ENCODE results near the gene DBP.

DBP gene

DNA sequence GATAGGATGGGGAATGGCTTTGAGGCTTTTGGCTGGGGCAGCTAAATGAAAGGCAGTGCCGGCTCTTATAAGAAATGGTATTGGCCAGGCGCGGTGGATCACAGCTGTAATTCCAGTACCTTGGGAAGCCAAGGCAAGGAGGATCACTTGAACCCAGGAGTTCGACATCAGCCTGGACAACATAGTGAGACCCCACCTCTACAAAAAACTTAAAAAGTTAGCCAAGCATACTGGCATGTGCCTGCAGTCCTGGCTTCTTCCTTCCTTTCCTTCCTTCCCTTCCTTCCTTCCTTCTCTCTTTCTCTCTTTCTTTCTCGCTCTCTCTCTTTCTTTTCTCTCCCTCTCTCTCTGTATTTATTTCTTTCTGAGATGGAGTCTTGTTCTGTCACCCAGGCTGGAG lies 5.7 kb upstream of the DBP start:
- no peaks in the 10 kb centered on the region for H3K27me3 ChIP-seq (replicated peaks; ENCODE audit: control insufficient read depth, insufficient read depth, low read length, poor library complexity, severe bottlenecking)
- H3K4me3 ChIP-seq (ENCODE audit: insufficient read depth, low read depth, low read length, poor library complexity, severe bottlenecking), result no peak overlapping the region
- no peaks in the 10 kb centered on the region for H3K9me3 ChIP-seq (ENCODE audit: control insufficient read depth, low read length)
- H3K36me3 ChIP-seq (ENCODE audit: control insufficient read depth, insufficient read depth, low read length), result no peaks in the 10 kb centered on the region
- no peak overlapping the region for H3K27ac ChIP-seq (ENCODE audit: insufficient read depth, low read length, poor library complexity, severe bottlenecking)
- DNase-seq, result no peak
- H3K4me1 ChIP-seq (ENCODE audit: control insufficient read depth, insufficient read depth, low read length, poor library complexity, severe bottlenecking), result peaks cover 26% of the 10 kb centered on the region

GRCh38 chr19:48641850-48642249 lies 4.7 kb upstream of the DBP start:
- H3K36me3 ChIP-seq (ENCODE audit: control insufficient read depth, insufficient read depth, low read length), result no peaks in the 10 kb centered on the region
- DNase-seq, result no peak
- no peak overlapping the region for H3K4me3 ChIP-seq (ENCODE audit: insufficient read depth, low read depth, low read length, poor library complexity, severe bottlenecking)
- no peaks in the 10 kb centered on the region for H3K9me3 ChIP-seq (ENCODE audit: control insufficient read depth, low read length)
- no peak overlapping the region for H3K27ac ChIP-seq (ENCODE audit: insufficient read depth, low read length, poor library complexity, severe bottlenecking)
- peaks cover 21% of the 10 kb centered on the region for H3K4me1 ChIP-seq (ENCODE audit: control insufficient read depth, insufficient read depth, low read length, poor library complexity, severe bottlenecking)
- H3K27me3 ChIP-seq (replicated peaks; ENCODE audit: control insufficient read depth, insufficient read depth, low read length, poor library complexity, severe bottlenecking), result no peaks in the 10 kb centered on the region

- Histone ChIP-seq H3K4me1 (ENCODE audit: control insufficient read depth, insufficient read depth, low read length, poor library complexity, severe bottlenecking) (peaks cover 11% of the 10 kb centered on the region), H3K9me3 (ENCODE audit: control insufficient read depth, low read length) (no peaks in the 10 kb centered on the region), H3K4me3 (ENCODE audit: insufficient read depth, low read depth, low read length, poor library complexity, severe bottlenecking) (no peak overlapping the region), H3K36me3 (ENCODE audit: control insufficient read depth, insufficient read depth, low read length) (no peaks in the 10 kb centered on the region), H3K27me3 (replicated peaks; ENCODE audit: control insufficient read depth, insufficient read depth, low read length, poor library complexity, severe bottlenecking) (no peaks in the 10 kb centered on the region), H3K27ac (ENCODE audit: insufficient read depth, low read length, poor library complexity, severe bottlenecking) (no peak overlapping the region)
- peak in 1 of 3 donors; percentile 38 for DNase-seq
These were observed 2.5 kb upstream of the DBP start for GRCh38 chr19:48639483-48640375.

GRCh38 chr19:48638831-48639381 lies 1.7 kb upstream of the DBP start:
- Histone ChIP-seq H3K4me3 (ENCODE audit: insufficient read depth, low read depth, low read length, poor library complexity, severe bottlenecking) (no peak overlapping the region), H3K27ac (ENCODE audit: insufficient read depth, low read length, poor library complexity, severe bottlenecking) (peak overlapping the region; percentile 88), H3K9me3 (ENCODE audit: control insufficient read depth, low read length) (no peaks in the 10 kb centered on the region), H3K36me3 (ENCODE audit: control insufficient read depth, insufficient read depth, low read length) (no peaks in the 10 kb centered on the region), H3K27me3 (replicated peaks; ENCODE audit: control insufficient read depth, insufficient read depth, low read length, poor library complexity, severe bottlenecking) (no peaks in the 10 kb centered on the region), H3K4me1 (ENCODE audit: control insufficient read depth, insufficient read depth, low read length, poor library complexity, severe bottlenecking) (peaks cover 13% of the 10 kb centered on the region)
- DNase-seq, result no peak

GRCh38 chr19:48637948-48638830 lies 1.0 kb upstream of the DBP start:
- peaks cover 21% of the 10 kb centered on the region for H3K4me1 ChIP-seq (ENCODE audit: control insufficient read depth, insufficient read depth, low read length, poor library complexity, severe bottlenecking)
- no peaks in the 10 kb centered on the region for H3K27me3 ChIP-seq (replicated peaks; ENCODE audit: control insufficient read depth, insufficient read depth, low read length, poor library complexity, severe bottlenecking)
- H3K4me3 ChIP-seq (ENCODE audit: insufficient read depth, low read depth, low read length, poor library complexity, severe bottlenecking), result peak overlapping the region; percentile 28
- peak overlapping the region; percentile 88 for H3K27ac ChIP-seq (ENCODE audit: insufficient read depth, low read length, poor library complexity, severe bottlenecking)
- peak; percentile 78 to 85 (median 80) for DNase-seq
- no peaks in the 10 kb centered on the region for H3K9me3 ChIP-seq (ENCODE audit: control insufficient read depth, low read length)
- peaks cover 4% of the 10 kb centered on the region for H3K36me3 ChIP-seq (ENCODE audit: control insufficient read depth, insufficient read depth, low read length)

DNA sequence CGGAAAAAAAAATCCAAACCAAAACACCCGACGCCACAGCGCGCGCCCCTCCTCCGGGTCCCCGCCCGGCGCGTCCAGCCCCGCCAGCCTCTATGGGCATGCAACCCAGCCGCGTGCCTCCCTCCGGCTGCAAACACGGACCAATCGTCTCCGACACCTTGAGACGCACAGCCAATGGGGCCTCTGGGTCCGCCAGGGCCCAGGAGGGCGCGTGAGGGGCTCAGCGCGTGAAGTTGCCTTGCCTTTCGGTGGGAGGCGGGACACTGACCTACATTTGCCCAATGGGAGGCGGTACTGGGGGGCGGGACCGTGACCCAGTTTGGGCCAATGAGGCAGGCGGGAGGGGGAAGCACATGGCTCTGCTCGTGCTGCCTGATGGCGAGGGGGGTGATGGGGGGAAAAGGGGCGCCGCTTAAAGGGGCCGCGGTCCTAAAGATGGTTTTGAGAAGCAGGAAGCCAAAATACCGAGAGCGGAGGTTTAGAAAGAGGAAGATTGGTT lies 319 bp upstream of the DBP start:
- H3K27me3 ChIP-seq (replicated peaks; ENCODE audit: control insufficient read depth, insufficient read depth, low read length, poor library complexity, severe bottlenecking), result no peaks in the 10 kb centered on the region
- H3K4me3 ChIP-seq (ENCODE audit: insufficient read depth, low read depth, low read length, poor library complexity, severe bottlenecking), result peak overlapping the region; percentile 95
- H3K4me1 ChIP-seq (ENCODE audit: control insufficient read depth, insufficient read depth, low read length, poor library complexity, severe bottlenecking), result peaks cover 22% of the 10 kb centered on the region
- H3K9me3 ChIP-seq (ENCODE audit: control insufficient read depth, low read length), result no peaks in the 10 kb centered on the region
- peak; percentile 100 for DNase-seq
- H3K27ac ChIP-seq (ENCODE audit: insufficient read depth, low read length, poor library complexity, severe bottlenecking), result peak overlapping the region; percentile 88
- H3K36me3 ChIP-seq (ENCODE audit: control insufficient read depth, insufficient read depth, low read length), result peaks cover 11% of the 10 kb centered on the region

- Histone ChIP-seq H3K27me3 (replicated peaks; ENCODE audit: control insufficient read depth, insufficient read depth, low read length, poor library complexity, severe bottlenecking) (no peaks in the 10 kb centered on the region), H3K4me3 (ENCODE audit: insufficient read depth, low read depth, low read length, poor library complexity, severe bottlenecking) (peak overlapping the region; percentile 95), H3K36me3 (ENCODE audit: control insufficient read depth, insufficient read depth, low read length) (peaks cover 20% of the 10 kb centered on the region), H3K27ac (ENCODE audit: insufficient read depth, low read length, poor library complexity, severe bottlenecking) (peak overlapping the region; percentile 88), H3K4me1 (ENCODE audit: control insufficient read depth, insufficient read depth, low read length, poor library complexity, severe bottlenecking) (peaks cover 22% of the 10 kb centered on the region), H3K9me3 (ENCODE audit: control insufficient read depth, low read length) (no peaks in the 10 kb centered on the region)
- DNase-seq, result no peak
These were observed 967 bp downstream of the DBP start for GRCh38 chr19:48635966-48636858.

- peak; percentile 55 to 62 (median 61) for DNase-seq
- H3K4me3 ChIP-seq (ENCODE audit: insufficient read depth, low read depth, low read length, poor library complexity, severe bottlenecking), result peak overlapping the region; percentile 95
- H3K27me3 ChIP-seq (replicated peaks; ENCODE audit: control insufficient read depth, insufficient read depth, low read length, poor library complexity, severe bottlenecking), result no peaks in the 10 kb centered on the region
- H3K9me3 ChIP-seq (ENCODE audit: control insufficient read depth, low read length), result no peaks in the 10 kb centered on the region
- peaks cover 27% of the 10 kb centered on the region for H3K4me1 ChIP-seq (ENCODE audit: control insufficient read depth, insufficient read depth, low read length, poor library complexity, severe bottlenecking)
- peak overlapping the region; percentile 88 for H3K27ac ChIP-seq (ENCODE audit: insufficient read depth, low read length, poor library complexity, severe bottlenecking)
- H3K36me3 ChIP-seq (ENCODE audit: control insufficient read depth, insufficient read depth, low read length), result peaks cover 28% of the 10 kb centered on the region
These were observed 1.8 kb downstream of the DBP start for GRCh38 chr19:48635263-48635965.
